Choroid plexus epithelial cell (primary cell): Measurements from ENCODE around the gene PIK3R3.
A peak's percentile ranks its signal among the peaks of the same experiment; 100 is the strongest.

Source experiments
- DNase-seq: peaks from one replicate; pipeline ENCODE4 v3.0.0-alpha.2; 2010; ENCODE audit warnings: low read depth
- H3K4me3 ChIP-seq: 2 replicates; pipeline ENCODE4 v1.5.1; 2011; ENCODE audit warnings: low read depth, mild to moderate bottlenecking, control low read depth, low read length, moderate library complexity
- TF ChIP-seq, protein P1 (sequence below): conservative IDR thresholded peaks from 2 replicates; pipeline ENCODE4 v1.5.1; 2011; ENCODE audit warnings: low read depth, mild to moderate bottlenecking, control low read depth, inconsistent platforms, low read length, moderate library complexity

The PIK3R3 gene

DNA sequence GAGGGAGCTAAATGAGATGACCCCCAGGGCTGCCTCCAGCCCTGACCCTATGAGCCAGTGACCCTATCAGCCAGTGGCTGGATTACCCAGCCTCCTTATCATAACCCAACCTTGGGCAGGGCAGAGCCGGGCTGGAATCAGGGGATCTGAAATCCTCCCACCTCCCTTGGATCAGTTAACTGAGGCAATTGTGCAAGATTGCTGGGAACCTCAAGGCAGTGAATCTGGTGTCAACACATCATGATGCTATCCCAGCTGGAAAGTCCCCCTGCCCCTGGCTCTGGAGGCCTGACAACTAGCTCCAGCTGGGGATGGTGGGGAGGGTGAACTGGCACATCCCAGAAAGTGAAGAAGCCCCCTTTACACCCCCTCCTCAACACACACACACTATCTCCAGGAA is 36.0 kb upstream of the PIK3R3 start:
- H3K4me3 ChIP-seq: no peak overlapping the region
- TF ChIP-seq, protein P1, sequence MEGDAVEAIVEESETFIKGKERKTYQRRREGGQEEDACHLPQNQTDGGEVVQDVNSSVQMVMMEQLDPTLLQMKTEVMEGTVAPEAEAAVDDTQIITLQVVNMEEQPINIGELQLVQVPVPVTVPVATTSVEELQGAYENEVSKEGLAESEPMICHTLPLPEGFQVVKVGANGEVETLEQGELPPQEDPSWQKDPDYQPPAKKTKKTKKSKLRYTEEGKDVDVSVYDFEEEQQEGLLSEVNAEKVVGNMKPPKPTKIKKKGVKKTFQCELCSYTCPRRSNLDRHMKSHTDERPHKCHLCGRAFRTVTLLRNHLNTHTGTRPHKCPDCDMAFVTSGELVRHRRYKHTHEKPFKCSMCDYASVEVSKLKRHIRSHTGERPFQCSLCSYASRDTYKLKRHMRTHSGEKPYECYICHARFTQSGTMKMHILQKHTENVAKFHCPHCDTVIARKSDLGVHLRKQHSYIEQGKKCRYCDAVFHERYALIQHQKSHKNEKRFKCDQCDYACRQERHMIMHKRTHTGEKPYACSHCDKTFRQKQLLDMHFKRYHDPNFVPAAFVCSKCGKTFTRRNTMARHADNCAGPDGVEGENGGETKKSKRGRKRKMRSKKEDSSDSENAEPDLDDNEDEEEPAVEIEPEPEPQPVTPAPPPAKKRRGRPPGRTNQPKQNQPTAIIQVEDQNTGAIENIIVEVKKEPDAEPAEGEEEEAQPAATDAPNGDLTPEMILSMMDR: no peak
- no peak for DNase-seq

DNA sequence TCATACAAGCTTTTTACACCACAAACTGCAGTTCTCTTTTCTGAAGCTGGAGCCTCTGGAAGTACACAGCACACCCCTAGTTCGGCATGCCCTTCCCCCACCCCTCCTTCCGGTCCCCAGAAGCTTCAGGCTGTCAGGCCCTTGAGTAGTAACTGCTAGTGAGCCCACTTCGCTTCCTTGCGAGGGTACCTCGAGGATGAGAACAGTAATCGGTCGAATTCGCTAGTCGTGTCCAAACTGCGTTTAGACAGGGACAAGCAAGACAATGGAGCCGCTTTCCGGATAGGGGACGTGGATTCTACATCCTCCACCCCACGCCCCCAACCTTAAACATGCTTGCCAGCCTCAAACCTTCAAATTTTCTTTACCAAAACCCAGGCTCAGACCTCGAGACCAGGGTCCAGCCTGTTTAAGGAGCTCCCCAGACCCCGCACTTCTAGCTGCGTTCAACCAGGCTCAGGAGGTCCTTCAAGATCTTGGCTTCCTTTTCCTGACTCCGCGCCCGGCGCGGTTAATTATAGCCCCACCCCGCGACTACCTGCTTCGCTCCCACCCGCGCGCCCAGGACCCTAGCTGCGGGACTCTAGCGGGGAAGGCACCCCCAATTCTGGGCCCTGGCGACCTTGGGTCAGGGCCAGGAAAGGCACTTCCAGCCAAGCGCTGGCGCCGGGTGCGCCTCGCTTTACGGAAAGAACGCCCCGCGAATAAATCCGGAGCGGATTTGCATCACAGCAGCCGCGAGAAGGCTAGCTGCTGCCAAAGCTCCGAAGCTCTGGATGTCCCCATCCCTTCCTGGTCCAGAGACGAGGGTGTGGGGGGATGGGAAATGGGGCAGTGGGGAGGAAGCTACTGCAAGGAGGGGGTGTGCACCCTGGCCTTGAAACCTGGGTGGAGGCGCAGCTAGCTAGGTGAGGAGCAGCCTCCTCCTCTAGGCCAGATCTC is 34.4 kb upstream of the PIK3R3 start:
- peak; percentile 24 for DNase-seq
- peak overlapping the region; percentile 56 for H3K4me3 ChIP-seq
- TF ChIP-seq, protein P1: no peak

DNA sequence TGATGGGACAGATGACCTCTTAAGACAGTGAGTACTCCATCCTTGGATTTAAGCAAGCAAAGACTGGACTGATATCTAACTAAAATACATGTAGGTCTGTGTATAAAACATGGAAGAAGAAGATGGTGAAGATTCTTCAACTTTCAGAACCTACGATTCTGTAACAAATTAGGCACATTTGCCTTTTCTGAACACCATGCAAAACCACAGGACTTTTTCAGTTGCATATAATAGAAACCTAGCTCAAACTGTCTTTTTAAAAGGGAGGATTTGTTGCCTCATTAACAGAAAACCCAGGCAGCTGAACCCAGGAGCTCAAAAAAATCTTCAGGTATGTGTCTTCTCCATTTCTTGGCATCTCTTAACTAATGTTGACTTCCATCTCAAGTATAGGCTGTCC is 27.8 kb upstream of the PIK3R3 start:
- DNase-seq: no peak
- TF ChIP-seq, protein P1: no peak
- no peak overlapping the region for H3K4me3 ChIP-seq

DNA sequence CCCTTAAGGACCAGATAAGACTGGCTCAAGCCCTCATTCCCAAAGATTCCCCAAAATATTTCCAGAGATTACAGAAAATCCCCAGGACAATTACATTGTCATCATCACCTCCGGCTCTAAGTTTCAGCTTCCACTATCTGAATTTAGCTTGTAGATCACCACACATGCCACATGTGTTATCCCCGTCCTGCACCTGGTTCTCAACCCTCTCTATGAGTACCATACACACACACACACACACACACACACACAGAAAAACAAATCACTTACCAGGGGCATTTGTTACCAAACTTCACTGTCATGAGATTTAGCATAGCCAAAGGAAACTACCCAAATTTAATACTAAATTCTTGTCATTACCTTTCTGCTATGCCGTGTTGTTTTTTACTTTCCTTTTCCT is 27.1 kb upstream of the PIK3R3 start:
- H3K4me3 ChIP-seq: no peak overlapping the region
- no peak for DNase-seq
- TF ChIP-seq, protein P1: no peak

DNA sequence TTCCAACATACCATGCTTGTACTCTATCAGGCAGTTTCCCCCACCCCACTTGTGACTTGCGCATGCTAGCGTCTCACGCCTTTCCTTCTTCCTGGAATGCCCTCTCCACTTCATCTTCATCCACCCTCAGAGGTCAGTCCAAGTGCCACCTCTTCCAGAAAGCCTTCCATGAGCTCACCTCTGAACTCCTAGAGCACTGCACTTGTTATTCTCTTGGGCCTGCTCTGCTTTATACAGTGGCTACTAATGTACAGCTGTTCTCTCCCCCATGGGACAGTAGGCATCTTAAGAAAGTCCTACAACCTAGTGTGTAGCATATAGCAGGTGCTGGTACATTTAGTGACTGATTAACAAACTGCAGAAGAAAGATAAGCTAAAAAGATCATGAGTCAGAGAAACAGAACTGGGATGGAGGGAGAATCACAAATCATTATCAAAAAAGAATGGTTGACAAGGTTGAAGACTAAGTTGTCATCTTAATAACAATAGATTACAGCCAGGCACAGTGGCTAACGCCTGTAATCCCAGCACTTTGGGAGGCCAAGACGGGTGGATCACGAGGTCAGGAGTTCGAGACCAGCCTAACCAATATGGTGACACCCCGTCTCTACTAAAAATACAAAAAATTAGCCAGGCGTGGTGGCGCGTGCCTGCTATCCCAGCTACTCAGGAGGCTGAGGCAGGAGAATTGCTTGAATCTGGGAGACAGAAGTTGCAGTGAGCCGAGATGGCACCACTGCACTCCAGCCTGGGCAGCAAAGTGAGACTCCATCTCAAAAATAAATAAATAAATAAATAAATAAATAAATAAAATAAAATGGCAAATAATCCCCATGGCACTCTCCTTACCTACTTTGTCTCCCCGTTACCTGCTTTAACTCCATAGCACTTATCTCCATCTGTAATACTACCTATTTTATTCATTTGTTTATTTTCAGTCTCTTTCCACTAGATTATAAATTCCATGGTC is 26.2 kb upstream of the PIK3R3 start:
- TF ChIP-seq, protein P1: no peak
- no peak for DNase-seq
- no peak overlapping the region for H3K4me3 ChIP-seq

DNA sequence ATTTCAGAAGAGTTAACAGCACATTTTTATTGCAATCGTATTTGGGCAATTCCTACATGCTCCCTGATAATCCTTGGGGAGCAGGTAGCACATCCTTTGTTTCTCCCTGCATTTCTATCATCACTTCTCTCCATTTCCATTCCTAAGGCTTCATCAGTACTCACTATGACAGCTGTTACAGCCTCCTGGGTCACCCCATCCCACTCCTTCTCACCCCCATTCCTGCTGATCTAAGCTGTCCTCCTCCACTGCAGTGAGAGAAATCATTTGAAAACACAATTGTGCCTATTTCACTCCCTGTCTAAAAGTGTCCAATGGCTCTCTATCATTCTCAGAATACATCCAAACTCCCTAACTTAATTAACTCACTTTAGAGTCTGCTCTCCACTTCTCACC is 25.5 kb upstream of the PIK3R3 start:
- DNase-seq: no peak
- TF ChIP-seq, protein P1: no peak
- no peak overlapping the region for H3K4me3 ChIP-seq
